Gastroesophageal sphincter (tissue), 3 donors: ENCODE measurements around the gene NEUROD2.

Experiments used
- POLR2A ChIP-seq, 2 donors: fragments of 450-650 bp; IDR thresholded peaks; one replicate each; pipeline ENCODE4 v1.6.1; 2017; ENCODE audit warnings: antibody characterized with exemption in 2 of 2, mild to moderate bottlenecking in 2 of 2, moderate library complexity in 1 of 2
- POLR2AphosphoS5 ChIP-seq: sonication (generic); formaldehyde crosslinking; IDR thresholded peaks from one replicate; pipeline ENCODE4 v1.6.1; 2017; ENCODE audit warnings: antibody characterized with exemption
- TF ChIP-seq, protein P1 (sequence below), 4 experiments: fragments of 200-600 bp in 2 of 4; fragments of 450-650 bp in 2 of 4; sonication (generic) in 1 of 4; IDR thresholded peaks; one replicate each; pipeline ENCODE4 v1.5.1; 2017 to 2019; ENCODE audit warnings: antibody characterized with exemption in 4 of 4, mild to moderate bottlenecking in 2 of 4, moderate library complexity in 2 of 4

GRCh38 chr17:39618246-39618913 lies 10.7 kb upstream of the NEUROD2 start:
- TF ChIP-seq, protein P1, sequence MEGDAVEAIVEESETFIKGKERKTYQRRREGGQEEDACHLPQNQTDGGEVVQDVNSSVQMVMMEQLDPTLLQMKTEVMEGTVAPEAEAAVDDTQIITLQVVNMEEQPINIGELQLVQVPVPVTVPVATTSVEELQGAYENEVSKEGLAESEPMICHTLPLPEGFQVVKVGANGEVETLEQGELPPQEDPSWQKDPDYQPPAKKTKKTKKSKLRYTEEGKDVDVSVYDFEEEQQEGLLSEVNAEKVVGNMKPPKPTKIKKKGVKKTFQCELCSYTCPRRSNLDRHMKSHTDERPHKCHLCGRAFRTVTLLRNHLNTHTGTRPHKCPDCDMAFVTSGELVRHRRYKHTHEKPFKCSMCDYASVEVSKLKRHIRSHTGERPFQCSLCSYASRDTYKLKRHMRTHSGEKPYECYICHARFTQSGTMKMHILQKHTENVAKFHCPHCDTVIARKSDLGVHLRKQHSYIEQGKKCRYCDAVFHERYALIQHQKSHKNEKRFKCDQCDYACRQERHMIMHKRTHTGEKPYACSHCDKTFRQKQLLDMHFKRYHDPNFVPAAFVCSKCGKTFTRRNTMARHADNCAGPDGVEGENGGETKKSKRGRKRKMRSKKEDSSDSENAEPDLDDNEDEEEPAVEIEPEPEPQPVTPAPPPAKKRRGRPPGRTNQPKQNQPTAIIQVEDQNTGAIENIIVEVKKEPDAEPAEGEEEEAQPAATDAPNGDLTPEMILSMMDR (IDR thresholded peaks at IDR 0.05), result no peak
- TF ChIP-seq POLR2AphosphoS5 (no peak), POLR2A (IDR thresholded peaks at IDR 0.05) (no peak)
